G401 (cell line): ENCODE measurements around the gene SRGAP3. TPM values are rescaled to one million over a fixed set of nuclear protein-coding genes. Genes with fewer than 3 reads are reported as not detected.
A peak's percentile ranks its signal among the peaks of the same experiment; 100 is the strongest.

Experiments used
- DNase-seq: peaks from one replicate; pipeline ENCODE4 v3.0.0-alpha.2; 2015; ENCODE audit warnings: low spot score
- in situ Hi-C: cut with HindIII; loops from 2 replicates; pipeline ENCODE4 v1.10.0; 2016; ENCODE audit warnings: low sequenced_read_pairs, mixed read lengths
- total RNA-seq: library from RNA; depleted of rRNA; stranded (reverse); fragments of >200 nt; shearing (Covaris generic); gene quantifications from 2 replicates; pipeline ENCODE4 v1.2.3, GENCODE V29; 2014

The SRGAP3 gene
- total RNA-seq, 1 experiment from 2014 or later = 0.37 TPM

- DNase-seq = no peak
- in situ Hi-C loops = no loop called here
Observed at GRCh38 chr3:8990266-8991215, 258.9 kb downstream of the SRGAP3 start.

DNA sequence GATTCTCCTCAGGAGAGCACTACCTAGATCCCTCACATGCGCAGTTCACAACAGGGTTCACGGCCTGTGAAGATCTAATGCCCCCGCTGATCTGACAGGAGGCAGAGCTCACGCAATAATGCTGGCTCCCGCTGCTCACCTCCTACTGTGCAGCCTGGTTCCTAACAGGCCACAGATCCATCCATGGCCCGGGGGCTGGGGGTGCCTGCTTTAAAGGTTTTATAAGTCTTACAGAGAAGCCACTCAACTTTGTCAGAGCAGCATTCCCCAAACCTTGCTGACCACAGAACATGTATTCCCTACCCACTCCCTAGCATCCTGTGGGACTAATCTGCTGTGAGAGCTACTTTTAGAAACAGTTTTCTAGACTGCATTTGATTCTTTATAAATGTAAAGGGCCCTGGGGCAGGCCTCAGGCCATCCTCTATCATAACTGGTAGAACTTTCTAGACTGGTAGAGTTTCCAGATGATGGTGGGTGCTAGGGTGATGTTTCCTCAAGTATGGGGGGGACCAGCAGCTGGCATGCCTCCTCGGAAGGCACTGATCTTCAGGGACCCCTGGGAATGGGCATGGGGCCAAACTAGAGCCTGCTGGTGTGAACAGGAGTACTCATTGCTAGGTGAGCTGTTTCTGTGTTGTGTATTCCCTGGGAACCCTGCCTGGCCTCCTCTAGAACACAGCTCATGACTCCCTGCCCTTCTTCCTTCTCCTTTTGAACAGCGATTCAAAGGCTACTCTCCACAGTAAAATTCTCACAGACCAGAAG, 260.5 kb downstream of the SRGAP3 start:
- peak; percentile 37 for DNase-seq

GRCh38 chr3:8988384-8988655, 261.1 kb downstream of the SRGAP3 start:
- in situ Hi-C loops = no loop called here
- DNase-seq = no peak

More for the DNA sequence above, 260.5 kb downstream of the SRGAP3 start:
- in situ Hi-C loops = no loop called here

DNA sequence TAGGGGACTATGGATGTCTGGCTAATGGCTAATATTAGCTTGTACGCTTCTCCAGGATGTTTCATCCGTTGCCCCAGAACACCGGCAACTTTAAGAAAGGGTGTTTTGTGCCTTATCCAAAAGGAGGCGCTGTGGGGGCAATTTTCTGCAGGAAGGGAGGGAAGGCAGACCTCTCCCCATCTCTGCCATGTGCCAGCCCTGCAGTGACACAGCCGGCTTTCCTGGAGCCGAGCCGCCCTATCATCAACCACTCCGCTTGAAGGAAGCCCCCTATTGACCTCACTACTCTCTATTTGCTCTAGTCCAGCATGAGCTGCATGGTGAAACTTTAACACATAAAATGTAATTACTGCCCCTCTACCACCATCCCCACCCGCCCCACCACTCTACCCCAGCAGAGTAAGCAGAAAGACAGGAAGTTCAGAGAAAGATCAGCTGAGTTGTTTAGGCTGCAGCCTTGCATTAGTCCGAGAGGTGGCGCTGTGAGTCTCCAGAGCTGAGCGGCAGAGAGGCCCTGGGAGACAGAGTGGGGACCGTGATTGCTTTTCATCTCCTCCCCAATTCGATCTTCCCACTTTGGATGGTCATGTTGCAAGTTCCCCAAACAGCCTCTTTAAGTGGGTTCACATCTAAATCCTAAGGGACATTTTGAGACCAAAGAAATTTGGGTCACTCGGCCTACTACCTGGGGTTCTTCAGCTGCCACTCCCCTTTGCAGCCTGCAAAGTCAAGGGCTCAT, 261.6 kb downstream of the SRGAP3 start:
- in situ Hi-C loops = no loop called here

DNA sequence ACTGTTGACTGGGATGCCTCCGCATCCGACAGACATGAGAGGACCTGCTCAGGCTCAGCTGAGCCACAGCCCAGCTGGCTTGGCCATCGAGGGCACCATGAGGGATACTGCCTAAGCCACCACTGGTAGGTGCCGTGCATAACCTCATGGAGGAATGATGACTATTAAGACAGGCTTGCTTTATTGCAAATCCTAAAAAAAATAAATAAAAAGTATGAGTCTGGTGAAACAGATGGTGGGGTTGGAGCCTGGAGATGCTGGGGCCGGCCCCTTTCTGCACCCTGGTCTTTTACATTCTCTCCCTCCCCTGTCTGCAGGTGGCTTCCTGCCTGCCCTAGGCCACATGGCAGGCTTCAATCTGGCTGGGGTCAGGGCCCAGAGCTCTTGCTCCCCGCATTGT, 262.2 kb downstream of the SRGAP3 start:
- peak; percentile 73 for DNase-seq
- in situ Hi-C loops = no loop called here

More for the DNA sequence above, 261.6 kb downstream of the SRGAP3 start:
- DNase-seq = peak; percentile 87

DNA sequence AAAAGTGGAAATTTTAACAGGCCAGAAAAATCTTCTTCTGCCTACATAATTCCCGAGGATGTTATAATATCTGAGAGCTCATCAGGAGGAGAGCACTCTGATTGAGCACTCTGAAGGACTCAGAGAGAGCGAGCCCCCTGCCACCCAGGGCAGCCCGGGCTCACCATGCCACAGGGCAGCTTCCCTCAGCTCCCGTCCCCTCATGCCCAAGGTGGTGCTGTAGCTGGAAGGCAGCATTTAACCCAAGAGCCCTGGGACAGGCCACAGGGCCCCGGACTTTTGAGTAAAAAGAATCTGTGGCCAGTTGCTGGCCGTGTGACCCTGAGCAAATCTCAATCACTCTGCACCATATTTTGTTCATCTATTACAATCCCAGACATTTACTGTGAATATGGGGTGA, 262.7 kb downstream of the SRGAP3 start:
- in situ Hi-C loops = no loop called here
- DNase-seq = no peak

GRCh38 chr3:8985876-8986275, 263.6 kb downstream of the SRGAP3 start:
- DNase-seq = no peak
- in situ Hi-C loops = no loop called here

DNA sequence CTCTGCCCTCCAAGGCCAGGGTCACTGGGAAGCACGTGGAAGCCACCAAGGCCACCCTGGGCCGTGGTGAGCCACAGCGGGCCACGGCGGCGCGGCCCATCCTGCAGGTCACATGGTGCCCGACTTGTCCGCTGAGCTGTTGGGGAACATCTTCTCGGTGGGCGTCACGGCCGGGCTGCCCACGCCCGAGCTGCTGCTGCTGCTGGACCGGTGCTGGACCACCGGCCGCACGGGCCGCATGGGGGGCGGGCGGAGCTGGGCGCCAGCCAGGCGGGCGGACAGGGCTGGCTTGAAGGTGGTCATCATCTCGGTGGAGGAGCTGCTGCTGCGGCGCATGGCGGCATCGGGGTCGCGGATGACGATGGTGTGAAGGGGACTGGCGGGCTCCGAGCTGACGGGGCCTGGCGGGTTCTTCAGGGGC, 264.0 kb downstream of the SRGAP3 start:
- in situ Hi-C loops = no loop called here
- no peak for DNase-seq

GRCh38 chr3:8984526-8984925, 264.9 kb downstream of the SRGAP3 start:
- in situ Hi-C loops = no loop called here
- DNase-seq = no peak

DNA sequence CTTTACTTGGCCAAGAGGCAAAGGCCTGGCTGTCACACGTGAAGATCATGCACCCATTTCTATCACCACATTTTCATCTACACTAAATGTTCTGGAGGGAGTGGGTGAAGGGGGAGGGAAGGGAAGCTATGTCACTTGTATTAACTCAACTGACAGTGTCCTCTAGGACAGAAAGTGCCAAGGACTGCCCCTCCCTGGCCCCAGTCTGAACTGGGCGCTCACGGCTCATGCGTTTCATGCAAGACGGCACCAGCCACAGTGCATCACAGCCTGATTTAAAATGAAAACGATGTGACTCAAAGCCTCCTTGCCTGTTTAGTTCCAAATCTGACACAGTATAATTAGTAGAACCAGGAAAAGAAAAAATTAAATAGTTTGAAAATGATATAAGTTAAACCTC, 265.4 kb downstream of the SRGAP3 start:
- in situ Hi-C loops = no loop called here

DNA sequence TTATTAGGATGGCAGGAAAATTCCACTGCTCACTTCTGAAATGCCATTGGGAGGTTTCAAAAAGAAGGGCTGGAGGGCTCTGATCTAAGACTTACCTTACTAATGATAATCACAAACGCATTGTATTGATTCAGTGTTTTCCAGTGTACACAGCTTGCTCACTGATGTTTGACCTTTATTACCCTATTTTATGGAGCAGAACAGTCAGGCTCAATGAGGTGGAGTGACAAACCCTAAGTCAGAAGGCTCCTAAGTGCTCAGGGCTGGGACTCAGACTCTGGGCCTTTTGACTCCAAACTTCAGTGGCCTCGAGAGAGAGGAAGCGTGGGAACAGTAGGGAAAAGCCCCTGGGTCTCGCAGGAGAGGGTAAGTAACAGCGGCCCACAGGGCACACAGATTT, 265.9 kb downstream of the SRGAP3 start:
- DNase-seq = no peak
- in situ Hi-C loops = no loop called here

More for the DNA sequence above, 265.4 kb downstream of the SRGAP3 start:
- no peak for DNase-seq

- DNase-seq = no peak
- in situ Hi-C loops = no loop called here
Observed at GRCh38 chr3:8983026-8983425, 266.4 kb downstream of the SRGAP3 start.

GRCh38 chr3:8982509-8982908, 266.9 kb downstream of the SRGAP3 start:
- in situ Hi-C loops = no loop called here
- DNase-seq = peak; percentile 57

DNA sequence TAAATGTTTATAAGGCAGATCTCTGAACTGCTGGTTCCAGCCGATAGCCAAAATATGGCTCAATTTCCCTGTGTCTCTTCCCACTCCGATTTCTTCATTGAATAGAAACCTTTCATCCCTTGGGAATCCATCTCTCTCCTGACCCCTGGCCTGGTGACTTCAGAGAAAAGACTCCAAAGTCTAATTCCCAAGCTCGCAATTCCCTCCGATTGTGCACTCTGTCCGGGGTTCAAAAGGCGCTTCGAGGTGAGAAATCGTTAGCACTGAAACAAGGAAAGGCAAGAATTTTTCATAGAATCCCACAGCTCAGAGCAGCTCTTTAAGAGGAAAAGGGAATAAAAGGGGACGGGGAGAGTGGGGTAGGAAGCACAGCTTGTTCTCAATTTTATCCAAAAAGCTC, 267.7 kb downstream of the SRGAP3 start:
- in situ Hi-C loops = no loop called here
- no peak for DNase-seq

DNA sequence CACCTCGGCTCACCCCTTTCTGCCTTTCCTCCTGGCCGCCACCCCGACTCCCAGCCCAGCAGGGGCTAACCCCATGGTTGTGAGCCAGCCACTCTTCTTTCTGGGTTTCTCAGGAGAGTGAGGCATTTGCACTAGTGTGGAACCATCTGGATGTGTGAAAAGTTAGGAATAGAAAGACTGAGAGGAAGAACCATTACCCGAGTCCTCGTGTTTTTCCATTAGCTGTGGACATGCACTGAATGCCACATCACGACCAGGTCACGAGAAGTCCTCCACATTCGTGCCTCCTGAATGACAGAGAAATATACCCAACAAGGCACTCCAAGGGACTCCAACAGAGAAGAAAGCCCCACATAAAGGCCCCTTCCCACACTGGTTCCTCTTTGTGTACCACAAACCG, 268.1 kb downstream of the SRGAP3 start:
- in situ Hi-C loops = no loop called here
- DNase-seq = no peak

GRCh38 chr3:8980756-8981257, 268.6 kb downstream of the SRGAP3 start:
- in situ Hi-C loops = no loop called here
- DNase-seq = no peak

- in situ Hi-C loops = no loop called here
- no peak for DNase-seq
Observed at GRCh38 chr3:8979262-8979661, 270.2 kb downstream of the SRGAP3 start.

DNA sequence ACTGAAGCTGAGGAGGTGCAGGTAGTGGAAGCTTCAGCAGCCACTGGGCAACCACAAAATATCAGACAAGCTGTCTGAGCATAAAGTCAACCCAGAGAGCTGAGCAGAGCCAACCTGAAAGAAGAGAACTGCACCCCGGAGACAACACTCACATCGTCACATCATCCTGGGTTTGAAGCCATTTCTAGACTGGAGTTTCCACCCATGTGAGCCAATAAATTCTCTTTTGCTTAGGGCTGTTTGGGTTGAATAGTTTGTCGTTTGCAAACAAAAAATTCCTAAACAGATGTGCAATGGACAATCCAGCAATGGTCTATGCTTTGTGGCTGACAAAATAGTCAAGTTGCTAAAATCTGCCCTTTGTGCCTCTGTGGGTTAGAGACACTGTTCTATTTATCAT, 270.9 kb downstream of the SRGAP3 start:
- in situ Hi-C loops = no loop called here
- no peak for DNase-seq

DNA sequence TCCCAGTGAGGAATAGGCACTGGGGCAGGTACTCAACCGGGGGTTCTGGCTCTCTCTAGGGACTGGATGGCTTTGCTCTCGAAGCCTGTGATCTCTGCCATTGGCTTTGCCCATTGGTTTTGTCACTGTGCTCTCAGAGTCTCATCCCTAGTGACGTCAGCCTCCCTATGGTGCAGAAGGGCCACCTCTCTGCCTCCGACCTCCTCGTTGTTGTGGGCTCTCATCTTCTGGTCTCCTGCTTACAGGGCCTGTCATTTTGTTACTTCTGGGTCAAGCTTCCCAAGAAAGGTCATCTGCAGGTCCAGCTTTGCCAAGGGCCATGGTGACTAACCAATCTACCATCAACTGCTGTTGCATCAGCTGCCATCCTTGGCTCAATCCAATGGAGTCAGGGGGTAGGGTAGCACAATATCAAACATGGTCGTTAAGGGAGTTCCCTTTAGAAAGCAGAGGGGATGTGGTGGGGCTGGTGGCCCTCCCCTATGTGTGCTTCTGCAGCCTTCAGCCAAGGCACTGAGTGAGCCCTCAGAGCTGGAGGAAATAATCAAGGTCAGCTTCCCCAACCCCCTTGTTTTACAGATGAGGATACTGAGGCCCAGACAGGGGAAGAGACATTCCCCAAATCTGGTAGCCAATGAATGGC, 272.8 kb downstream of the SRGAP3 start:
- no peak for DNase-seq
- in situ Hi-C loops = no loop called here
